ENCODE results near the gene RIOK1. TPM values are rescaled to one million over a fixed set of nuclear protein-coding genes. Genes with fewer than 3 reads are reported as not detected.

The RIOK1 gene
- total RNA-seq, 1 donor from 2014 or later: 28.5 TPM

DNA sequence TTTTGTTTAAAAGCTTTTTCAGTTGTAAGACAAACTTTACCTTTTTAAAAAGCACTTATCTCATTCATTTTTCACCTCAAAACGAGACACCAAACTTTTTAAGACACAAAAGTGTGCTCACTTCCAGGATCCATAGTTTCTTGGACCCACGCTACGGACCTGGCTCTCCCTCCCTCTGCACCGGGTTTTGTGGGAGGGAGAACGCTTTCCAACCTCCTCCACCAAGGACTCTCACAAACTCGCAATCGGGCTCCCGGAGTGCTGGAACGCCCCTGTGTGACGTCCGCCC is 502 bp upstream of the RIOK1 start:
- H3K4me1 Mint-ChIP-seq (ENCODE audit: low read depth): peaks cover 27% of the 10 kb centered on the region
- no peaks in the 10 kb centered on the region for H3K27me3 Mint-ChIP-seq
- H3K9me3 Mint-ChIP-seq (ENCODE audit: low read depth): no peaks in the 10 kb centered on the region
- H3K27ac Mint-ChIP-seq: peak overlapping the region; percentile 99
- H3K36me3 Mint-ChIP-seq (ENCODE audit: insufficient read depth): peaks cover 6% of the 10 kb centered on the region
- DNase-seq (ENCODE audit: low spot score, unreplicated experiment): no peak
- TF ChIP-seq CTCF (IDR thresholded peaks at IDR 0.05; ENCODE audit: unreplicated experiment): no peak
- peak overlapping the region; percentile 96 for H3K4me3 Mint-ChIP-seq (ENCODE audit: low read depth)

GRCh38 chr6:7390226-7390878 is 744 bp downstream of the RIOK1 start:
- no peak for TF ChIP-seq CTCF (IDR thresholded peaks at IDR 0.05; ENCODE audit: unreplicated experiment)
- peaks cover 9% of the 10 kb centered on the region for H3K36me3 Mint-ChIP-seq (ENCODE audit: insufficient read depth)
- H3K9me3 Mint-ChIP-seq (ENCODE audit: low read depth): no peaks in the 10 kb centered on the region
- no peak for DNase-seq (ENCODE audit: low spot score, unreplicated experiment)
- H3K27me3 Mint-ChIP-seq: no peaks in the 10 kb centered on the region
- H3K4me3 Mint-ChIP-seq (ENCODE audit: low read depth): peak overlapping the region; percentile 96
- H3K27ac Mint-ChIP-seq: peak overlapping the region; percentile 99
- peaks cover 27% of the 10 kb centered on the region for H3K4me1 Mint-ChIP-seq (ENCODE audit: low read depth)

DNA sequence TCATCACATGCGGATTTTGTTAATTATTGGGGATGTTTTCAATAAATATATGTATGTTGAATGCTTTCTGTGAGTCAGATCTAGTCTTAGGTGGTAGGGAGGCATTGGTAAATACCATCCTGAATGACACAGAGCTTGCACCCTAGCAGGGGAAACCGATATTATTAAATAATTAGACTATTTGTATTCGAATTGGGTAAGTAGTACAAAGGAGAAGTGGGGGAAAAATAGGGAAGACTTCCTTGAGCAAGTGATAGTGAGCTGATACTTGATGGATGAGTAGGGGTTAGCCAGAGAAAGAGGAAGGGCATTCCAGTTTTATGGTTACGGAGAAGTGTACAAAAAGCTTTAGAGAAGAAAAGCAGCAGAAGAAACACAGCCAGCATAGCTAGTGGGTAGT is 1.5 kb downstream of the RIOK1 start:
- H3K4me3 Mint-ChIP-seq (ENCODE audit: low read depth): peak overlapping the region; percentile 96
- peaks cover 27% of the 10 kb centered on the region for H3K4me1 Mint-ChIP-seq (ENCODE audit: low read depth)
- peaks cover 12% of the 10 kb centered on the region for H3K36me3 Mint-ChIP-seq (ENCODE audit: insufficient read depth)
- no peaks in the 10 kb centered on the region for H3K27me3 Mint-ChIP-seq
- DNase-seq (ENCODE audit: low spot score, unreplicated experiment): no peak
- no peaks in the 10 kb centered on the region for H3K9me3 Mint-ChIP-seq (ENCODE audit: low read depth)
- TF ChIP-seq CTCF (IDR thresholded peaks at IDR 0.05; ENCODE audit: unreplicated experiment): no peak
- no peak overlapping the region for H3K27ac Mint-ChIP-seq

DNA sequence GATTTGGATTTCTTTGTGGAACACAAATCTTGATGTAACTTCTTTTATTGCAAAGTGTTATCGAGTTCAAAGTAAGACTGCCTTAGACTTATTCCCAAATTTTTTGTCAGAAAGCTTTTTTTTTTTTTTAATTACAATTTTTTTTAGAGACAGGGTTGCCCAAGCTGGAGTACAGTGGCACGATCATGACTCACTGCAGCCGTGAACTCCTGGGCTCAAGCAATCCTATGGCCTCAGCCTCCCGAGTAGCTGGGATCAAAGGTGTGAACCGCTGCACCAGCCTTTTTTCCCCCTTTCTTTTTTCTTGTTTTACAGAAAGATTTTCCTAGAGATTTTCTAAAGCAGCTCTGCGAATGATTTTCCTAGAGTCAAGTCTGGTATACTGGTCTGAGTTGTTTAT is 2.8 kb downstream of the RIOK1 start:
- no peaks in the 10 kb centered on the region for H3K27me3 Mint-ChIP-seq
- peaks cover 27% of the 10 kb centered on the region for H3K4me1 Mint-ChIP-seq (ENCODE audit: low read depth)
- H3K9me3 Mint-ChIP-seq (ENCODE audit: low read depth): no peaks in the 10 kb centered on the region
- DNase-seq (ENCODE audit: low spot score, unreplicated experiment): no peak
- H3K4me3 Mint-ChIP-seq (ENCODE audit: low read depth): no peak overlapping the region
- H3K36me3 Mint-ChIP-seq (ENCODE audit: insufficient read depth): peaks cover 12% of the 10 kb centered on the region
- H3K27ac Mint-ChIP-seq: no peak overlapping the region
- TF ChIP-seq CTCF (IDR thresholded peaks at IDR 0.05; ENCODE audit: unreplicated experiment): no peak

- H3K4me1 Mint-ChIP-seq (ENCODE audit: low read depth): no peaks in the 10 kb centered on the region
- H3K9me3 Mint-ChIP-seq (ENCODE audit: low read depth): no peaks in the 10 kb centered on the region
- H3K27ac Mint-ChIP-seq: no peak overlapping the region
- no peak for TF ChIP-seq CTCF (IDR thresholded peaks at IDR 0.05; ENCODE audit: unreplicated experiment)
- no peaks in the 10 kb centered on the region for H3K27me3 Mint-ChIP-seq
- no peak overlapping the region for H3K4me3 Mint-ChIP-seq (ENCODE audit: low read depth)
- H3K36me3 Mint-ChIP-seq (ENCODE audit: insufficient read depth): peaks cover 34% of the 10 kb centered on the region
- no peak for DNase-seq (ENCODE audit: low spot score, unreplicated experiment)
These were observed 11.5 kb downstream of the RIOK1 start for GRCh38 chr6:7401075-7401474.
